Spleen (tissue), 11 donors: ENCODE results near the gene EMC10. TPM values are rescaled to one million over a fixed set of nuclear protein-coding genes. Genes with fewer than 3 reads are reported as not detected.

Experiments
- DNase-seq: peaks from one replicate; pipeline ENCODE4 v3.0.0-alpha.2; 2020
- H3K27ac ChIP-seq, 8 donors: fragments of 200-600 bp; sonication (generic) in 7 of 8; 1 replicate in 4 of 8; 2 replicates in 4 of 8; pipeline versions ENCODE4 v1.5.0 to v1.8.0; 2016 to 2021; ENCODE audit warnings: inconsistent platforms in 4 of 8, mild to moderate bottlenecking in 4 of 8, moderate library complexity in 1 of 8
- H3K27me3 ChIP-seq, 7 donors: fragments of 200-600 bp; sonication (generic) in 6 of 7; replicated peaks in 1 of 7; 1 replicate in 4 of 7; 2 replicates in 3 of 7; pipeline versions ENCODE4 v1.5.0 to v1.8.0; 2016 to 2021; ENCODE audit warnings: inconsistent platforms in 3 of 7, mild to moderate bottlenecking in 1 of 7
- H3K36me3 ChIP-seq, 6 donors: fragments of 200-600 bp; sonication (generic) in 5 of 6; 1 replicate in 4 of 6; 2 replicates in 2 of 6; pipeline versions ENCODE4 v1.5.0 to v1.8.0; 2016 to 2021; ENCODE audit warnings: inconsistent platforms in 2 of 6
- H3K4me1 ChIP-seq, 6 donors: fragments of 200-600 bp; sonication (generic) in 5 of 6; 1 replicate in 3 of 6; 2 replicates in 3 of 6; pipeline versions ENCODE4 v1.5.0 to v1.8.0; 2016 to 2021; ENCODE audit warnings: inconsistent platforms in 3 of 6
- H3K4me3 ChIP-seq, 8 donors: fragments of 200-600 bp; sonication (generic) in 7 of 8; 1 replicate in 4 of 8; 2 replicates in 4 of 8; pipeline versions ENCODE4 v1.5.0 to v1.8.0; 2016 to 2021; ENCODE audit warnings: inconsistent platforms in 4 of 8, mild to moderate bottlenecking in 4 of 8, moderate library complexity in 2 of 8
- H3K9me3 ChIP-seq, 8 donors: fragments of 200-600 bp; sonication (generic) in 7 of 8; 1 replicate in 4 of 8; 2 replicates in 4 of 8; pipeline versions ENCODE4 v1.5.0 to v1.8.0; 2016 to 2021; ENCODE audit warnings: inconsistent platforms in 4 of 8
- POLR2A ChIP-seq, 3 donors: fragments of 450-650 bp; IDR thresholded peaks; one replicate each; pipeline ENCODE4 v1.5.1; 2017; ENCODE audit warnings: antibody characterized with exemption in 3 of 3, mild to moderate bottlenecking in 1 of 3
- POLR2AphosphoS5 ChIP-seq, 3 donors: sonication (generic); formaldehyde crosslinking; IDR thresholded peaks; one replicate each; pipeline ENCODE4 v1.5.1; 2017; ENCODE audit warnings: antibody characterized with exemption in 3 of 3
- WGBS, 5 donors: extraction: QIAGEN DNeasy Blood & Tissue Kit in 3 of 5; methylation state at CpG; one replicate each; pipeline versions ENCODE4 v1.1.5 to v1.1.7; 2013 to 2018; 5-methylcytosine and 5-hydroxymethylcytosine counted together
- intact Hi-C: fragments of 100-400 bp; cut with DNase I; formaldehyde crosslinking; loops from one replicate; pipeline ENCODE4 v1.15.0; 2023; ENCODE audit warnings: low total_unique reads
- polyA plus RNA-seq, 3 donors: library from polyadenylated mRNA; stranded (reverse); fragments of 200-250 nt; gene quantifications; one replicate each; pipeline ENCODE4 v1.2.1, GENCODE V29; 2013
- total RNA-seq, 7 donors: library from RNA; depleted of rRNA in 3 of 7; stranded (reverse); fragments of >200 nt in 3 of 7; fragmentation: NEBNext Ultra II Directional in 4 of 7; extraction: Animal tissue kit (Norgen Biotek cat#: 25700) in 4 of 7; gene quantifications; one replicate each; pipeline versions ENCODE4 v1.1.0 to v1.2.1, GENCODE V29; 2016 to 2021
- TF ChIP-seq, protein P1 (sequence below), 11 experiments: fragments of 200-600 bp in 7 of 11; fragments of 450-650 bp in 4 of 11; sonication (generic) in 4 of 11; IDR thresholded peaks in 8 of 11; conservative IDR thresholded peaks in 3 of 11; 1 replicate in 7 of 11; 2 replicates in 4 of 11; pipeline versions ENCODE4 v1.4.0 to v1.8.0; 2016 to 2021; ENCODE audit warnings: antibody characterized with exemption in 11 of 11, inconsistent platforms in 4 of 11, mild to moderate bottlenecking in 1 of 11
- donor health status: healthy with polysubstance abuse.
- donor health status: DM: no; HTN: no; CAD: no; lungs with moderate emphysema.
- donor health status: DM: no; HTN: no; CAD: no.
- donor health status: Bipolar disorder and iron deficiency.
- donor health status: healthy.
- donor health status: DM: no; HTN: no; CAD: no.
- donor health status: DM: yes; HTN: yes; CAD: no.

The EMC10 gene
- total and polyA plus RNA-seq, 10 donors, result 31.0 to 72.6 (median 60.1) TPM

DNA sequence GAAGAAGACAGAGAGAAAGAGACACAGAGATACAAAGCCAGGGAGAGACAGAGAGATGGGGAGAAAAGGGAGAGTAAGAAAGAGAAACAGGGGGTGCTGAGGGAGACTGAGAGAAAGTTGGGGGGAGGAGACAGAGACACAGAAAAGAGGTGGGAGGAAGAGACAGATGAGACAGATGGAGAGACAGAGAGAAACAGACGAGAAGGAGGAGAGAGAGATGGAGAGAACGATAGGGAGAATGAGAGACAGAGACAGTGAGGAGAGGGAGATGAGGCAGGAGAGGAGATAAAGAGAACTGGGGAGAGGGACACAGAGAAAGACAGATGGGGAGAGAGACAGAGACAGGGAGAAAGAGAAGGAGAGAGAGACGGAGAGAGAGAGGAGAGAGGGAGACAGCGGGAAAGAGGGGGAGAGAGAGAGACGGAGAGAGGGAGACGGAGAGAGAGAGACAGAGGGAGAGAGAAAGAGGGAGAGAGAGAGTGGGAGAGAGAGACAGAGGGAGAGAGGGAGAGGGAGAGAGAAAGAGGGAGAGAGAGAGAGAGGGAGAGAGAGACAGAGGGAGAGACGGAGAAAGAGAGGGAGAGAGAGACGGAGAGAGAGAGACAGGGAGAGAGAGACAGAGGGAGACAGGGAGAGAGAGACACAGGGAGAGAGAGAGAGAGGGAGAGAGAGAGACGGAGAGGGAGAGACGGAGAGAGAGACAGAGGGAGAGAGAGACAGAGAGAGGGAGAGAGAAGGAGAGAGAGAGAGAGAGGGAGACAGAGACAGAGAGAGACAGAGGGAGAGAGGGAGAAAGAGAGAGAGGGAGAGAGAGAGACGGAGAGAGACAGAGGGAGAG is 22.1 kb downstream of the EMC10 start:
- no peak for DNase-seq
- no peak overlapping the region for H3K4me3 ChIP-seq
- WGBS, 5 donors, result 77 to 90% (median 87%) methylated on average over 11 of the region's 11 CpGs
- no peaks in the 10 kb centered on the region for H3K4me1 ChIP-seq
- no peaks in the 10 kb centered on the region for H3K27me3 ChIP-seq
- intact Hi-C loops, result no loop called here
- H3K27ac ChIP-seq, result no peak overlapping the region
- H3K36me3 ChIP-seq, result peaks cover 0 to 4% (median 0%) of the 10 kb centered on the region in 6 donors
- TF ChIP-seq POLR2A (IDR thresholded peaks at IDR 0.05), result no peak
- TF ChIP-seq, protein P1, sequence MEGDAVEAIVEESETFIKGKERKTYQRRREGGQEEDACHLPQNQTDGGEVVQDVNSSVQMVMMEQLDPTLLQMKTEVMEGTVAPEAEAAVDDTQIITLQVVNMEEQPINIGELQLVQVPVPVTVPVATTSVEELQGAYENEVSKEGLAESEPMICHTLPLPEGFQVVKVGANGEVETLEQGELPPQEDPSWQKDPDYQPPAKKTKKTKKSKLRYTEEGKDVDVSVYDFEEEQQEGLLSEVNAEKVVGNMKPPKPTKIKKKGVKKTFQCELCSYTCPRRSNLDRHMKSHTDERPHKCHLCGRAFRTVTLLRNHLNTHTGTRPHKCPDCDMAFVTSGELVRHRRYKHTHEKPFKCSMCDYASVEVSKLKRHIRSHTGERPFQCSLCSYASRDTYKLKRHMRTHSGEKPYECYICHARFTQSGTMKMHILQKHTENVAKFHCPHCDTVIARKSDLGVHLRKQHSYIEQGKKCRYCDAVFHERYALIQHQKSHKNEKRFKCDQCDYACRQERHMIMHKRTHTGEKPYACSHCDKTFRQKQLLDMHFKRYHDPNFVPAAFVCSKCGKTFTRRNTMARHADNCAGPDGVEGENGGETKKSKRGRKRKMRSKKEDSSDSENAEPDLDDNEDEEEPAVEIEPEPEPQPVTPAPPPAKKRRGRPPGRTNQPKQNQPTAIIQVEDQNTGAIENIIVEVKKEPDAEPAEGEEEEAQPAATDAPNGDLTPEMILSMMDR (IDR thresholded peaks at IDR 0.05 in 8 of 11, conservative IDR thresholded peaks at IDR 0.05 in 3 of 11), result no peak
- TF ChIP-seq POLR2AphosphoS5 (IDR thresholded peaks at IDR 0.05), result no peak
- no peaks in the 10 kb centered on the region for H3K9me3 ChIP-seq

DNA sequence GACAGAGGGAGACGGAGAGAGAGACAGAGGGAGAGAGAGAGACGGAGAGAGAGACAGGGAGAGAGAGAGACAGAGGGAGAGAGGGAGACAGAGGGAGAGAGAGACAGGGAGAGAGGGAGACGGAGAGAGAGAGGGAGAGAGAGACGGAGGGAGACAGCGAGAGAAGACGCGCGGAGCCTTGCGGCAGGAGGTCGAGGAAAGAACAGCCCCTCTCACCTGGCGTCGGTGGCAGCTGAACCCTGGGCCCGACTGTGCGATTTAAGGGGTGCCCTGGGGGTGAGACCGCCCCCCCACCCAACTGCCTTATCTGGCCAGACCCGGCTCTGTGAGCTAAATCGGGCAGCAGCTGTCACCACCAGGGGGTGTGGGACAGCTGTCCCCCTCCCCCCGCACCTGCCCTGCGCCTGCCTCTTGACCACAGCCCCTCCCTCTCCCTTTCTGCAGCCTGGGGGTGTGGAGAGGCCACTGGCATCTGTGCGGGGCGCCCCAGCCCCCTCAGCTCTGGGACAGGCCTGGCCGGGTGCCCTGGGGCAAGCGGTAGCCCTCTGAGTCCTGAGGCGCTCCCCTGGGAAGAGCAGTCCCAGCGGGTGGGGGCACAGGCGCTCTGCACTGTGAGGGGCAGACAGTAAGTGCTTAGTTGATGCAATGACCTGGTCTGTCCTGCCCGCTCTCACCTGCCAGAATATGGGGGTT is 23.9 kb downstream of the EMC10 start:
- Histone ChIP-seq H3K4me3 (no peak overlapping the region), H3K4me1 (no peaks in the 10 kb centered on the region), H3K9me3 (no peaks in the 10 kb centered on the region), H3K36me3 (peaks cover 0 to 4% (median 0%) of the 10 kb centered on the region in 6 donors), H3K27ac (no peak overlapping the region), H3K27me3 (no peaks in the 10 kb centered on the region)
- DNase-seq, result peak; percentile 70
- 51 to 73% (median 64%) methylated on average over 20 to 27 of the region's 27 CpGs for WGBS, 5 donors
- intact Hi-C loops, result no loop called here
- no peak for TF ChIP-seq POLR2A (IDR thresholded peaks at IDR 0.05)
- TF ChIP-seq POLR2AphosphoS5 (IDR thresholded peaks at IDR 0.05), result no peak
- TF ChIP-seq, protein P1 (IDR thresholded peaks at IDR 0.05 in 8 of 11, conservative IDR thresholded peaks at IDR 0.05 in 3 of 11), result no peak

DNA sequence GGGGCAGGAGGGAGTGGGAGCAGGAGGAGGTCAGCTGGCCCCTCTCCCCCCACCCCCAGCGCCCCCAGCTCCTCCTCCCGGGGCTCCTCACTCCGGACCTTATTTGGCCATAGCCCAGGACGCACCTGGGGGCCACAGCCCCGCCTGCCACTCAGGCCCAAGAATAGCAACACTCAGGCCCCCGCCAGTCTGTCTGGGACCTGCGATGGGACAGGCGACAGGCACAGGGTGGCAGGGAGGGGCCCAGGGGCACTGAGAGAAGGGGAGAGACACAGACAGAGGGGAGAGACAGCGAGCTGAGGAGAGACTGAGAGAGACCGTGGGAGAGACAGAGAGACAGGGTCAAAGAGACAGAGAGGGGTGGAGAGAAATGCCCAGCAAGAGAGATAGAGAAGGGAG is 24.4 kb downstream of the EMC10 start:
- DNase-seq, result peak; percentile 61
- no peaks in the 10 kb centered on the region for H3K27me3 ChIP-seq
- no peak overlapping the region for H3K27ac ChIP-seq
- intact Hi-C loops, result no loop called here
- H3K36me3 ChIP-seq, result peaks cover 0 to 5% (median under 1%) of the 10 kb centered on the region in 6 donors
- H3K9me3 ChIP-seq, result no peaks in the 10 kb centered on the region
- no peak overlapping the region for H3K4me3 ChIP-seq
- no peaks in the 10 kb centered on the region for H3K4me1 ChIP-seq
- TF ChIP-seq POLR2A (IDR thresholded peaks at IDR 0.05) (no peak), POLR2AphosphoS5 (IDR thresholded peaks at IDR 0.05) (no peak)
- TF ChIP-seq, protein P1 (IDR thresholded peaks at IDR 0.05 in 8 of 11, conservative IDR thresholded peaks at IDR 0.05 in 3 of 11), result no peak
- WGBS, 5 donors, result 64 to 77% (median 74%) methylated on average over 9 to 10 of the region's 10 CpGs

DNA sequence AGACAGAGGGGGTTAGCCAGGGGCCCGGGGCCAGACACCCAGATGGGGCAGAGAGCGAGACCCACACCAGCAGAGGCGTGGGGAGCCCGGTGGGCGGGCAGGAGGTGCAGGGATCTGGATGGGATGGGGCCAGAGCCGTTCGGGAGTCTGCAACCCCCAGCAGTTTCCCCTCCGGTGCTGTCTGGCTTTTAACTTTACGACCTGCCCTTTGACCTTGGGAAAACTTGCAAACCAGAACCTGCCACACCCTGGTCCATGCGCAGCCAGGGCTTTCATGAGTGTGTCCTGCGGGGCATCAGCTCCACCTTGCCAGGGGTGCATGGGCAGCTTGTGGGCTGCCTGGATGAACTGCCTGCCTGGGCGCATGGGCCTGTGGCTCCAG is 24.9 kb downstream of the EMC10 start:
- intact Hi-C loops, result no loop called here
- Histone ChIP-seq H3K27ac (no peak overlapping the region), H3K36me3 (peaks cover 0 to 9% (median 3%) of the 10 kb centered on the region in 6 donors), H3K4me3 (no peak overlapping the region), H3K27me3 (no peaks in the 10 kb centered on the region), H3K9me3 (no peaks in the 10 kb centered on the region), H3K4me1 (no peaks in the 10 kb centered on the region)
- peak; percentile 68 for DNase-seq
- TF ChIP-seq POLR2AphosphoS5 (IDR thresholded peaks at IDR 0.05) (no peak), POLR2A (IDR thresholded peaks at IDR 0.05) (no peak)
- TF ChIP-seq, protein P1 (IDR thresholded peaks at IDR 0.05 in 8 of 11, conservative IDR thresholded peaks at IDR 0.05 in 3 of 11), result no peak
- 77 to 84% (median 82%) methylated on average over 6 to 12 of the region's 12 CpGs for WGBS, 5 donors
